OCI-LY1 (cell line): Measurements from ENCODE around the gene STS.

Experiments used
- H2AFZ ChIP-seq: fragments of 200-600 bp; sonication (generic), shearing (Covaris generic); 2 replicates; pipeline ENCODE4 v1.6.0; 2014; ENCODE audit warnings: antibody characterized with exemption, mild to moderate bottlenecking, low read length
- H3F3A ChIP-seq: fragments of 200-600 bp; sonication (generic), shearing (Covaris generic); 2 replicates; pipeline ENCODE4 v1.6.0; 2014; ENCODE audit warnings: mild to moderate bottlenecking, antibody characterized with exemption, low read length, moderate library complexity; ENCODE audit not compliant: insufficient read depth
- H3K27ac ChIP-seq: fragments of 200-600 bp; sonication (generic); 2 replicates; pipeline ENCODE4 v1.5.1; 2014; ENCODE audit warnings: low read length, mixed run types, mild to moderate bottlenecking, low read depth; ENCODE audit not compliant: poor library complexity, severe bottlenecking
- H3K27me3 ChIP-seq: fragments of 200-600 bp; sonication (generic); 2 replicates; pipeline ENCODE4 v1.6.0; 2014; ENCODE audit warnings: antibody characterized with exemption, mild to moderate bottlenecking, low read length, moderate library complexity; ENCODE audit not compliant: insufficient read depth
- H3K36me3 ChIP-seq: fragments of 200-600 bp; sonication (generic); 2 replicates; pipeline ENCODE4 v1.6.1; 2014; ENCODE audit warnings: mild to moderate bottlenecking, antibody characterized with exemption, low read length, moderate library complexity, mixed read lengths; ENCODE audit not compliant: insufficient read depth
- H3K4me1 ChIP-seq: fragments of 200-600 bp; sonication (generic); 2 replicates; pipeline ENCODE4 v1.5.1; 2014; ENCODE audit warnings: mild to moderate bottlenecking, low read length, moderate library complexity; ENCODE audit not compliant: insufficient read depth, severe bottlenecking
- H3K4me2 ChIP-seq: fragments of 200-600 bp; sonication (generic), shearing (Covaris generic); 2 replicates; pipeline ENCODE4 v1.6.1; 2014; ENCODE audit warnings: low read length
- H3K4me3 ChIP-seq: fragments of 200-600 bp; sonication (generic); 2 replicates; pipeline ENCODE4 v1.5.1; 2014; ENCODE audit warnings: low read length, low read depth, mild to moderate bottlenecking, mixed read lengths; ENCODE audit not compliant: poor library complexity, severe bottlenecking
- H3K79me2 ChIP-seq: fragments of 200-600 bp; shearing (Covaris generic); 2 replicates; pipeline ENCODE4 v1.6.1; 2016; ENCODE audit warnings: mixed run types, low read length, mixed read lengths; ENCODE audit not compliant: insufficient read depth
- H3K9ac ChIP-seq: fragments of 200-600 bp; sonication (generic), shearing (Covaris generic); 2 replicates; pipeline ENCODE4 v1.6.1; 2014; ENCODE audit warnings: mild to moderate bottlenecking, low read length, mixed read lengths
- H3K9me2 ChIP-seq: fragments of 200-600 bp; sonication (generic), shearing (Covaris generic); 2 replicates; pipeline ENCODE4 v1.6.1; 2014; ENCODE audit warnings: low read depth, mild to moderate bottlenecking, low read length, mixed read lengths
- H3K9me3 ChIP-seq: fragments of 200-600 bp; shearing (Covaris generic); 2 replicates; pipeline ENCODE4 v1.6.1; 2014; ENCODE audit warnings: low read length, mixed read lengths
- H4K20me1 ChIP-seq: fragments of 200-600 bp; sonication (generic), shearing (Covaris generic); 2 replicates; pipeline ENCODE4 v1.6.0; 2016; ENCODE audit warnings: mild to moderate bottlenecking, low read length; ENCODE audit not compliant: insufficient read depth
- CTCF ChIP-seq: fragments of 200-600 bp; sonication (generic), shearing (Covaris generic); IDR thresholded peaks from 2 replicates; pipeline ENCODE4 v1.5.1; 2017; ENCODE audit warnings: mild to moderate bottlenecking, antibody characterized with exemption, low read length, moderate library complexity, mixed read lengths
- EZH2 ChIP-seq: fragments of 200-600 bp; sonication (generic), shearing (Covaris generic); IDR thresholded peaks from 2 replicates; pipeline ENCODE4 v1.8.0; 2017; ENCODE audit warnings: borderline replicate concordance, mixed run types, mild to moderate bottlenecking, antibody characterized with exemption, low read length, moderate library complexity, mixed read lengths

Gene STS

GRCh38 chrX:7112071-7112470 lies 35.4 kb upstream of the STS start:
- Histone ChIP-seq H3K36me3 (peaks cover 13% of the 10 kb centered on the region), H3K9me2 (no peaks in the 10 kb centered on the region), H2AFZ (no peak overlapping the region), H3K9ac (peak overlapping the region; percentile 74), H4K20me1 (no peaks in the 10 kb centered on the region), H3K9me3 (no peaks in the 10 kb centered on the region), H3K27me3 (no peaks in the 10 kb centered on the region), H3K4me3 (peak overlapping the region; percentile 49), H3K27ac (peak overlapping the region; percentile 100), H3F3A (no peaks in the 10 kb centered on the region; the same call in 1 of the 2 replicates), H3K4me1 (peaks cover 91% of the 10 kb centered on the region), H3K4me2 (peak overlapping the region; percentile 64), H3K79me2 (peaks cover 12% of the 10 kb centered on the region)
- TF ChIP-seq CTCF (no peak), EZH2 (no peak)

GRCh38 chrX:7115557-7115956 lies 32.0 kb upstream of the STS start:
- Histone ChIP-seq H3K9ac (peak overlapping the region; percentile 54; the same call in 1 of the 2 replicates), H3K4me3 (no peak overlapping the region), H3K27me3 (no peaks in the 10 kb centered on the region), H3K36me3 (peaks cover 13% of the 10 kb centered on the region), H3F3A (peaks cover 5% of the 10 kb centered on the region; the same call in 1 of the 2 replicates), H3K9me3 (no peaks in the 10 kb centered on the region), H3K27ac (peak overlapping the region; percentile 100), H3K9me2 (no peaks in the 10 kb centered on the region), H3K4me1 (peaks cover 91% of the 10 kb centered on the region), H3K79me2 (peaks cover 36% of the 10 kb centered on the region), H2AFZ (no peak overlapping the region), H3K4me2 (peak overlapping the region; percentile 43; the same call in 1 of the 2 replicates), H4K20me1 (no peaks in the 10 kb centered on the region)
- TF ChIP-seq EZH2, result no peak
- no peak for TF ChIP-seq CTCF

GRCh38 chrX:7116081-7116480 lies 31.4 kb upstream of the STS start:
- no peak overlapping the region for H3K4me3 ChIP-seq
- H3K27me3 ChIP-seq, result no peaks in the 10 kb centered on the region
- peak overlapping the region; percentile 43; the same call in 1 of the 2 replicates for H3K4me2 ChIP-seq
- H3K9ac ChIP-seq, result peak overlapping the region; percentile 54; the same call in 1 of the 2 replicates
- H3K4me1 ChIP-seq, result peaks cover 91% of the 10 kb centered on the region
- no peaks in the 10 kb centered on the region for H3K9me2 ChIP-seq
- TF ChIP-seq EZH2 (no peak), CTCF (no peak)
- H2AFZ ChIP-seq, result no peak overlapping the region
- peaks cover 41% of the 10 kb centered on the region for H3K79me2 ChIP-seq
- peak overlapping the region; percentile 100 for H3K27ac ChIP-seq
- peaks cover 13% of the 10 kb centered on the region for H3K36me3 ChIP-seq
- no peaks in the 10 kb centered on the region for H4K20me1 ChIP-seq
- no peaks in the 10 kb centered on the region for H3K9me3 ChIP-seq
- peaks cover 5% of the 10 kb centered on the region; the same call in 1 of the 2 replicates for H3F3A ChIP-seq
